Inflammatory macrophage treated with lipopolysaccharide for 1 hour (primary cell): Measurements from ENCODE around the gene ALDH9A1.

Experiments used
- DNase-seq, 2 donors: peaks; one replicate each; pipeline ENCODE4 v3.0.0-alpha.2; 2020 to 2022

Gene ALDH9A1

GRCh38 chr1:165616987-165617546 is 81.3 kb downstream of the ALDH9A1 start:
- DNase-seq = no peak

GRCh38 chr1:165616054-165616612 is 82.2 kb downstream of the ALDH9A1 start:
- DNase-seq = no peak
